SK-N-SH (cell line): ENCODE results near the gene SLAMF9.

Experiments used
- EP300 ChIP-seq, 2 experiments: IDR thresholded peaks; 2 replicates each; pipeline versions ENCODE4 v1.4.0 to v1.6.1; 2012; ENCODE audit warnings: borderline replicate concordance in 1 of 2, low read depth in 1 of 2, low read length in 1 of 2
- EZH2phosphoT487 ChIP-seq: fragments of 200-600 bp; sonication (generic); IDR thresholded peaks from 2 replicates; pipeline ENCODE4 v1.6.1; 2017; ENCODE audit warnings: low read depth, mixed run types, mild to moderate bottlenecking, antibody characterized with exemption, moderate library complexity, borderline replicate concordance
- GABPA ChIP-seq: IDR thresholded peaks from 2 replicates; pipeline ENCODE4 v1.4.0; 2012; ENCODE audit warnings: low read depth, mild to moderate bottlenecking
- MXI1 ChIP-seq: IDR thresholded peaks from 2 replicates; pipeline ENCODE4 v1.6.1; 2012; ENCODE audit warnings: mild to moderate bottlenecking, low read depth, low read length, improper control_type of control experiment
- NRF1 ChIP-seq: IDR thresholded peaks from 2 replicates; pipeline ENCODE4 v1.6.1; 2012; ENCODE audit warnings: low read depth, mild to moderate bottlenecking, low read length
- POLR2AphosphoS5 ChIP-seq: IDR thresholded peaks from 2 replicates; pipeline ENCODE4 v1.6.1; 2012; ENCODE audit warnings: low read depth, low read length
- RFX5 ChIP-seq: IDR thresholded peaks from 2 replicates; pipeline ENCODE4 v1.6.1; 2012; ENCODE audit warnings: mild to moderate bottlenecking, improper control_type of control experiment, low read length
- SMC3 ChIP-seq: IDR thresholded peaks from 2 replicates; pipeline ENCODE4 v1.6.1; 2012; ENCODE audit warnings: low read depth, low read length, improper control_type of control experiment
- TAF1 ChIP-seq: IDR thresholded peaks from 2 replicates; pipeline ENCODE4 v1.6.1; 2012; ENCODE audit warnings: low read depth, mild to moderate bottlenecking, low read length, moderate library complexity, borderline replicate concordance
- TF ChIP-seq, protein P1 (sequence below): fragments of 200-600 bp; sonication (generic); IDR thresholded peaks from 2 replicates; pipeline ENCODE4 v1.6.1; 2017; ENCODE audit warnings: antibody characterized with exemption, mild to moderate bottlenecking, moderate library complexity
- TF ChIP-seq, protein P2 (sequence below): IDR thresholded peaks from 2 replicates; pipeline ENCODE4 v1.4.0; 2012; ENCODE audit warnings: low read depth
- TF ChIP-seq, protein P3 (sequence below): IDR thresholded peaks from 2 replicates; pipeline ENCODE4; 2012

DNA sequence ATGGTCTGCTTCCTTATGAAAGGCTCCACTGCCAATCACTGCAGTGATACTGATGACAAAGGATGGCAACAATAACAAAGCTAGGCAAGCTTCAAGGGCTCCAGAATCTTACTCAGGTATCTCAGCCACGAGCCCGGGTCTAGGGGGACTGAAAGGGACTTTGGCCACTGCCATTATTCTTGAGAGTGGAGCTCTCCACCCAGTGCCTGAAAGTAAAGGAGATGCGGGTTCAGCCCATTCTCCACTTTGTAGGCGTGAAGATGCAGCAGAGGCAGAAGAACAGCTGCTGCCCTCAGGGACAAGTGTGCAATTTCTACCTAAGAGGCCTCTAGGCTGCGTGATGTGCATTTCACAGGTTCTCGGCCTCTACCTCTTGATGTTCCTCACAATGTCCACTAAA is 31.4 kb upstream of the SLAMF9 start:
- no peak for TF ChIP-seq POLR2AphosphoS5
- TF ChIP-seq, protein P1, sequence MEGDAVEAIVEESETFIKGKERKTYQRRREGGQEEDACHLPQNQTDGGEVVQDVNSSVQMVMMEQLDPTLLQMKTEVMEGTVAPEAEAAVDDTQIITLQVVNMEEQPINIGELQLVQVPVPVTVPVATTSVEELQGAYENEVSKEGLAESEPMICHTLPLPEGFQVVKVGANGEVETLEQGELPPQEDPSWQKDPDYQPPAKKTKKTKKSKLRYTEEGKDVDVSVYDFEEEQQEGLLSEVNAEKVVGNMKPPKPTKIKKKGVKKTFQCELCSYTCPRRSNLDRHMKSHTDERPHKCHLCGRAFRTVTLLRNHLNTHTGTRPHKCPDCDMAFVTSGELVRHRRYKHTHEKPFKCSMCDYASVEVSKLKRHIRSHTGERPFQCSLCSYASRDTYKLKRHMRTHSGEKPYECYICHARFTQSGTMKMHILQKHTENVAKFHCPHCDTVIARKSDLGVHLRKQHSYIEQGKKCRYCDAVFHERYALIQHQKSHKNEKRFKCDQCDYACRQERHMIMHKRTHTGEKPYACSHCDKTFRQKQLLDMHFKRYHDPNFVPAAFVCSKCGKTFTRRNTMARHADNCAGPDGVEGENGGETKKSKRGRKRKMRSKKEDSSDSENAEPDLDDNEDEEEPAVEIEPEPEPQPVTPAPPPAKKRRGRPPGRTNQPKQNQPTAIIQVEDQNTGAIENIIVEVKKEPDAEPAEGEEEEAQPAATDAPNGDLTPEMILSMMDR = no peak
- TF ChIP-seq, protein P2, sequence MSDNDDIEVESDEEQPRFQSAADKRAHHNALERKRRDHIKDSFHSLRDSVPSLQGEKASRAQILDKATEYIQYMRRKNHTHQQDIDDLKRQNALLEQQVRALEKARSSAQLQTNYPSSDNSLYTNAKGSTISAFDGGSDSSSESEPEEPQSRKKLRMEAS = no peak
- no peak for TF ChIP-seq SMC3
- no peak for TF ChIP-seq RFX5
- TF ChIP-seq NRF1 = no peak
- TF ChIP-seq TAF1 = no peak
- no peak for TF ChIP-seq EP300 (IDR thresholded peaks at IDR 0.05; ENCODE audit: borderline replicate concordance in 1 of 2, low read depth in 1 of 2, low read length in 1 of 2)
- TF ChIP-seq, protein P3, sequence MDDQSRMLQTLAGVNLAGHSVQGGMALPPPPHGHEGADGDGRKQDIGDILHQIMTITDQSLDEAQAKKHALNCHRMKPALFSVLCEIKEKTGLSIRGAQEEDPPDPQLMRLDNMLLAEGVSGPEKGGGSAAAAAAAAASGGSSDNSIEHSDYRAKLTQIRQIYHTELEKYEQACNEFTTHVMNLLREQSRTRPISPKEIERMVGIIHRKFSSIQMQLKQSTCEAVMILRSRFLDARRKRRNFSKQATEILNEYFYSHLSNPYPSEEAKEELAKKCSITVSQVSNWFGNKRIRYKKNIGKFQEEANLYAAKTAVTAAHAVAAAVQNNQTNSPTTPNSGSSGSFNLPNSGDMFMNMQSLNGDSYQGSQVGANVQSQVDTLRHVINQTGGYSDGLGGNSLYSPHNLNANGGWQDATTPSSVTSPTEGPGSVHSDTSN = no peak
- TF ChIP-seq MXI1 = no peak
- TF ChIP-seq EZH2phosphoT487 = no peak
- no peak for TF ChIP-seq GABPA
